Naive thymus-derived CD4-positive, alpha-beta T cell (primary cell): ENCODE data around the gene DSP. TPM values are rescaled to one million over a fixed set of nuclear protein-coding genes. Genes with fewer than 3 reads are reported as not detected.

Experiments
- ATAC-seq: fragments of 150-1000 bp; cut with Tn5 transposase; 2 replicates; pipeline ENCODE4 v1.10.0; 2021; ENCODE audit warnings: mild to moderate bottlenecking, moderate library complexity
- CTCF ChIA-PET: fragments of 350-600 bp; sonication (Branson Sonifier 250); formaldehyde crosslinking; loops from one replicate; lab custom pipeline; 2021; ENCODE audit warnings: antibody characterized with exemption; lab: Charles Lee
- POLR2A ChIA-PET: fragments of 350-600 bp; sonication (Branson Sonifier 250); formaldehyde crosslinking; loops from one replicate; lab custom pipeline; 2021; ENCODE audit warnings: antibody characterized with exemption, inconsistent platforms; lab: Charles Lee
- DNase-seq, 9 donors: peaks; one replicate each; pipeline versions ENCODE4 v3.0.0 to v3.0.0-alpha.2; 2020 to 2022; ENCODE audit warnings: mixed read lengths in 1 of 9
- H3K27ac ChIP-seq: one replicate; pipeline ENCODE4 v1.7.0; 2013; ENCODE audit warnings: mild to moderate bottlenecking, low read depth, low read length, moderate library complexity
- H3K27me3 ChIP-seq, 2 donors: one replicate each; pipeline ENCODE4 v1.7.0; 2013; ENCODE audit warnings: low read length in 2 of 2, mild to moderate bottlenecking in 2 of 2, moderate library complexity in 2 of 2; ENCODE audit not compliant: control insufficient read depth in 2 of 2, insufficient read depth in 2 of 2
- H3K36me3 ChIP-seq, 3 experiments: 1 replicate in 2 of 3; 2 replicates in 1 of 3; pipeline ENCODE4 v1.7.0; 2013; ENCODE audit warnings: low read length in 3 of 3, mild to moderate bottlenecking in 3 of 3, moderate library complexity in 1 of 3; ENCODE audit not compliant: insufficient read depth in 3 of 3, control insufficient read depth in 2 of 3
- H3K4me1 ChIP-seq, 2 donors: one replicate each; pipeline ENCODE4 v1.7.0; 2013; ENCODE audit warnings: low read length in 2 of 2, mild to moderate bottlenecking in 2 of 2, moderate library complexity in 1 of 2; ENCODE audit not compliant: control insufficient read depth in 2 of 2, insufficient read depth in 2 of 2
- H3K4me3 ChIP-seq: 2 replicates; pipeline ENCODE4 v1.7.0; 2013; ENCODE audit warnings: mild to moderate bottlenecking, low read length
- H3K9me3 ChIP-seq, 3 experiments: 1 replicate in 2 of 3; 2 replicates in 1 of 3; pipeline ENCODE4 v1.7.0; 2013; ENCODE audit warnings: low read length in 3 of 3; ENCODE audit not compliant: control insufficient read depth in 2 of 3
- H3K27ac Mint-ChIP-seq, 9 donors: one replicate each; pipeline ENCODE4 v1.8.0; 2020 to 2022; ENCODE audit warnings: mixed read lengths in 9 of 9, mild to moderate bottlenecking in 8 of 9, moderate library complexity in 5 of 9, inconsistent platforms in 2 of 9
- H3K27me3 Mint-ChIP-seq, 5 donors: one replicate each; pipeline ENCODE4 v1.8.0; 2021 to 2022; ENCODE audit warnings: mixed read lengths in 5 of 5, mild to moderate bottlenecking in 1 of 5
- H3K36me3 Mint-ChIP-seq, 5 donors: one replicate each; pipeline ENCODE4 v1.8.0; 2020 to 2022; ENCODE audit warnings: mixed read lengths in 5 of 5, mild to moderate bottlenecking in 3 of 5, inconsistent platforms in 1 of 5
- H3K4me1 Mint-ChIP-seq, 7 donors: one replicate each; pipeline ENCODE4 v1.8.0; 2020 to 2022; ENCODE audit warnings: mixed read lengths in 7 of 7, mild to moderate bottlenecking in 3 of 7, inconsistent platforms in 1 of 7
- H3K4me3 Mint-ChIP-seq, 10 donors: one replicate each; pipeline ENCODE4 v1.8.0; 2020 to 2022; ENCODE audit warnings: mild to moderate bottlenecking in 10 of 10, mixed read lengths in 10 of 10, moderate library complexity in 6 of 10, inconsistent platforms in 2 of 10
- H3K9me3 Mint-ChIP-seq, 11 donors: one replicate each; pipeline ENCODE4 v1.8.0; 2020 to 2022; ENCODE audit warnings: mixed read lengths in 11 of 11, mild to moderate bottlenecking in 4 of 11, inconsistent platforms in 1 of 11, moderate library complexity in 1 of 11
- intact Hi-C, 2 donors: fragments of 100-400 bp; cut with micrococcal nuclease; formaldehyde crosslinking; loops; one replicate each; pipeline ENCODE4 v1.15.1; 2023
- polyA plus RNA-seq, 2 donors: library from polyadenylated mRNA; unstranded; fragments of 300-500 nt; fragmentation: Illumina TruSeq; gene quantifications; one replicate each; pipeline ENCODE4 v1.2.3, GENCODE V29; 2021
- total RNA-seq, 6 experiments: library from RNA in 5 of 6; stranded (reverse) in 5 of 6; gene quantifications; 1 replicate in 5 of 6; 2 replicates in 1 of 6; pipeline ENCODE4 v1.2.3 and lab custom pipeline; 2021 to 2026

DSP gene
- total and polyA plus RNA-seq, 7 experiments from 2014 or later = 0.02 TPM; not detected in 5

GRCh38 chr6:7504041-7504440 is 37.4 kb upstream of the DSP start:
- Histone ChIP-seq H3K27me3 (no peaks in the 10 kb centered on the region), H3K27ac (no peak overlapping the region), H3K9me3 (no peaks in the 10 kb centered on the region), H3K36me3 (no peaks in the 10 kb centered on the region), H3K4me1 (no peaks in the 10 kb centered on the region), H3K4me3 (no peak overlapping the region)
- no peaks in the 10 kb centered on the region for H3K4me1 Mint-ChIP-seq
- H3K4me3 Mint-ChIP-seq = no peak overlapping the region
- ATAC-seq = no peak
- CTCF ChIA-PET = no interaction called here
- no peaks in the 10 kb centered on the region for H3K36me3 Mint-ChIP-seq
- POLR2A ChIA-PET = no interaction called here
- no peak for DNase-seq
- no peak overlapping the region for H3K27ac Mint-ChIP-seq
- intact Hi-C loops = no loop called here
- H3K9me3 Mint-ChIP-seq = peaks cover 0 to 3% (median 0%) of the 10 kb centered on the region in 11 donors
- peaks cover 4 to 16% (median 8%) of the 10 kb centered on the region in 5 donors for H3K27me3 Mint-ChIP-seq

DNA sequence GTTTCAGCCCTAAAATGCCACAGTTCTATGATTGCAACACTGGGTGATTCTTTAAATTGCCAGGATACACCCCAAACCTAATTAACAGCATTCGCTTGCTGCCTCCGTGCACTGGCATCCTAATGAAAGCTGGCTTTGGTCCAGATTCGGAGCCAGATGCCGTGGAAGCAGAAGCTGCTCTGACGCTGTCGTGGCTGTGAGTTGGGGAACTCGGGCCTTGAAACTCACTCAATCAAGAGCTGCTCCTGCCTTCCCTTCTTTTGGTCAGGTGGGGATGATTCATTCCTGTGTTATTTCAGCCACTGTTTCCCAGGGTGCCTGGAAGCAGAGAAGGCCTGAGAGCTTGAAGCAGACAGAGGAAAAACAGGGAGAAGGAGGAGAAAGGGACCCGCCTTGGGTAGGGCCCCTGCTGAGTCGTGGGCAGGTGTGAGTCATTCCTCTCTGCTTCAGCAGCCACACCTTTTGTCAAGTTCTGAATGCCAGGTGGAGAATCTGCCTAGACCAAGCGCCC is 36.2 kb upstream of the DSP start:
- H3K36me3 Mint-ChIP-seq = no peaks in the 10 kb centered on the region
- Histone ChIP-seq H3K9me3 (no peaks in the 10 kb centered on the region), H3K36me3 (no peaks in the 10 kb centered on the region), H3K4me3 (no peak overlapping the region), H3K4me1 (no peaks in the 10 kb centered on the region), H3K27me3 (no peaks in the 10 kb centered on the region), H3K27ac (no peak overlapping the region)
- ChIA-PET POLR2A (no interaction called here), CTCF (no interaction called here)
- intact Hi-C loops = no loop called here
- no peak overlapping the region for H3K4me3 Mint-ChIP-seq
- H3K9me3 Mint-ChIP-seq = peaks cover 0 to 3% (median 0%) of the 10 kb centered on the region in 11 donors
- no peaks in the 10 kb centered on the region for H3K4me1 Mint-ChIP-seq
- DNase-seq (no peak), ATAC-seq (no peak)
- H3K27me3 Mint-ChIP-seq = peaks cover 4 to 12% (median 8%) of the 10 kb centered on the region in 5 donors
- no peak overlapping the region for H3K27ac Mint-ChIP-seq

GRCh38 chr6:7507600-7507999 is 33.9 kb upstream of the DSP start:
- H3K27me3 Mint-ChIP-seq = peaks cover 3 to 18% (median 4%) of the 10 kb centered on the region in 5 donors
- H3K36me3 Mint-ChIP-seq = no peaks in the 10 kb centered on the region
- no peaks in the 10 kb centered on the region for H3K4me1 ChIP-seq
- POLR2A ChIA-PET = no interaction called here
- H3K36me3 ChIP-seq = no peaks in the 10 kb centered on the region
- ATAC-seq (no peak), DNase-seq (no peak)
- no peaks in the 10 kb centered on the region for H3K4me1 Mint-ChIP-seq
- H3K9me3 ChIP-seq = no peaks in the 10 kb centered on the region
- H3K27me3 ChIP-seq = no peaks in the 10 kb centered on the region
- no peak overlapping the region for H3K27ac ChIP-seq
- no peak overlapping the region for H3K4me3 Mint-ChIP-seq
- CTCF ChIA-PET = no interaction called here
- intact Hi-C loops = no loop called here
- no peaks in the 10 kb centered on the region for H3K9me3 Mint-ChIP-seq
- H3K27ac Mint-ChIP-seq = no peak overlapping the region
- H3K4me3 ChIP-seq = no peak overlapping the region

DNA sequence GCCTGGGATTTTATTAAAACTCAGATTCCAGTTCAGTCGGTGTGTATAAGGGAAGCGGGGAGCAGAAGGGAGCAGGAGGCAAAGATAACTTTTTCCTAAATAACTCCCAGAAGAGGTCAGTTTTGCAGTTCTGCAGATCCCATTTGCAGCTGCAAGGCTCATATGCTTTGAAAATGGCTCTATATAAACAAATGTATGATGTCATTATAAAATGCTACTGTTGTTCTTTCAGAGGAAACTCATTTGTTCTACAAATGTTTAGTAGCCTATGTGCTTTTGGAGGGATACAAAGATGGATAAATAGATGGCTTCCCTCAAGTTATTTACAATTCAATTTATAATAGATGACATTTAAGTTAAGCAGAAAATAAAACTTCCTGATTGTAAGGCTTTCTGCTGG is 29.2 kb upstream of the DSP start:
- no peak for DNase-seq
- Mint-ChIP-seq H3K4me3 (no peak overlapping the region), H3K4me1 (no peaks in the 10 kb centered on the region), H3K36me3 (no peaks in the 10 kb centered on the region), H3K27me3 (peaks cover 0 to 19% (median 4%) of the 10 kb centered on the region in 5 donors), H3K9me3 (no peaks in the 10 kb centered on the region), H3K27ac (no peak overlapping the region)
- H3K4me1 ChIP-seq = no peaks in the 10 kb centered on the region
- H3K27ac ChIP-seq = no peak overlapping the region
- CTCF ChIA-PET = no interaction called here
- POLR2A ChIA-PET = no interaction called here
- H3K27me3 ChIP-seq = no peaks in the 10 kb centered on the region
- intact Hi-C loops = no loop called here
- no peak for ATAC-seq
- H3K36me3 ChIP-seq = no peaks in the 10 kb centered on the region
- no peak overlapping the region for H3K4me3 ChIP-seq
- no peaks in the 10 kb centered on the region for H3K9me3 ChIP-seq

DNA sequence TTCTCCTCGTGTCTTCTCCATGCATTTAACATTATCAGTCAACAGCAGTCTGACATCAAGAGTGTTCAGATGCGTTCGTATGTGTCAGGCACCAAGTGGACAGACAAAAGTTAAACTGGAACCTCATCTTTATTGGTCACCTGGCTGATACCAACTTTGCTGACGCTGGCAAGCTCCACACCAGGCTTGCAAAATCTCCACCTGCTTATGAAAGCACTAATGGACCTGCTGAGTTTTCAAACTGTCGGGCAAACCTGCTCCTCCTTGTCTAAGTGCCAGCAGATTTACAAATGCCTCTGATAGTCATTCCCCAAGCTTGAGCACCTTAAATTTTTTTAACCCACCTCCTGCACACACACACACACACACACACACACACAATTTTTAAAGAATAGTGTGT is 27.9 kb upstream of the DSP start:
- Histone ChIP-seq H3K9me3 (no peaks in the 10 kb centered on the region), H3K27me3 (no peaks in the 10 kb centered on the region), H3K4me1 (no peaks in the 10 kb centered on the region), H3K36me3 (no peaks in the 10 kb centered on the region), H3K4me3 (no peak overlapping the region), H3K27ac (no peak overlapping the region)
- no peak overlapping the region for H3K27ac Mint-ChIP-seq
- POLR2A ChIA-PET = no interaction called here
- DNase-seq (no peak), ATAC-seq (no peak)
- H3K4me1 Mint-ChIP-seq = no peaks in the 10 kb centered on the region
- CTCF ChIA-PET = no interaction called here
- no peaks in the 10 kb centered on the region for H3K36me3 Mint-ChIP-seq
- intact Hi-C loops = no loop called here
- H3K9me3 Mint-ChIP-seq = no peaks in the 10 kb centered on the region
- H3K4me3 Mint-ChIP-seq = no peak overlapping the region
- H3K27me3 Mint-ChIP-seq = peaks cover 0 to 19% (median 4%) of the 10 kb centered on the region in 5 donors

DNA sequence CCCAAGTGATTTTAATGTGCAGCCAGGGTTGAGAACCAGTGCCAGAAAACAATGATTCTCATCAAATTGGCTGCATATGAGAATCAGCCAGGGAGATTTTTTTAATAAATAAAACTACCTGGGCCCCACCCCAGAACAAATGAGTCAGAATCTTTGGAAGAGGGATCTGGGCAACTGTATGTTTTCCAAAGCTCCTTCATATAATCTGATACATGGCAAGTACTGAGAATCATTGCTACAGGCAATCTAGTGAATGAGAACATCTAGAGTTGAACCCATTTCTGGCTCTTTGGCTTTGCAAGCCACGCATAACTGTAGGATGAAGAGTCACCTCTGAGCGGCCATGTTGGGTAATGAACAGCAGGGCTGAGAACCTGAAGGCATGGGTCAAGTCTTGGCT is 26.1 kb upstream of the DSP start:
- no peaks in the 10 kb centered on the region for H3K9me3 Mint-ChIP-seq
- CTCF ChIA-PET = no interaction called here
- H3K27ac Mint-ChIP-seq = no peak overlapping the region
- no peaks in the 10 kb centered on the region for H3K4me1 Mint-ChIP-seq
- no peaks in the 10 kb centered on the region for H3K36me3 ChIP-seq
- no peak overlapping the region for H3K4me3 Mint-ChIP-seq
- intact Hi-C loops = no loop called here
- H3K4me1 ChIP-seq = no peaks in the 10 kb centered on the region
- peaks cover 4 to 24% (median 8%) of the 10 kb centered on the region in 5 donors for H3K27me3 Mint-ChIP-seq
- no peaks in the 10 kb centered on the region for H3K9me3 ChIP-seq
- no peak for DNase-seq
- no peak overlapping the region for H3K27ac ChIP-seq
- H3K4me3 ChIP-seq = no peak overlapping the region
- H3K27me3 ChIP-seq = no peaks in the 10 kb centered on the region
- ATAC-seq = no peak
- POLR2A ChIA-PET = no interaction called here
- no peaks in the 10 kb centered on the region for H3K36me3 Mint-ChIP-seq

DNA sequence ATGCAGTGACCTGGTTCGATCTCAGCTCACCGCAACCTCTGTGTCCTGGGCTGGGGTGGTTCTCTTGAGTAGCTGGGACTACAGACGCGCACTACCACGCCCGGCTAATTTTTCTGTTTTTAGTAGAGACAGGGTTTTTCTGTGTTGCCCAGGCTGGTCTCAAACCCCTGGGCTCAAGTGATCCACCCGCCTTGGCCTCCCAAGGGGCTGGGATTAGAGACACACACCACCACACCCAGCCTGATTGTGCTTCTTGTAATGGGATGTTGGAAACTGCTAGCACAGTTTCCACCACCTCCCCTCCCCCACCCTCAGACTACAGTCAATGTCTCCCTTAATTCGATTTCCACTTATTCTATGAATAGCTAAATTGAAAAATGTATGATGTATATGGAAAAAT is 22.6 kb upstream of the DSP start:
- no peak for ATAC-seq
- no peak overlapping the region for H3K27ac Mint-ChIP-seq
- no peak overlapping the region for H3K4me3 Mint-ChIP-seq
- intact Hi-C loops = no loop called here
- no peak overlapping the region for H3K27ac ChIP-seq
- no peaks in the 10 kb centered on the region for H3K9me3 Mint-ChIP-seq
- H3K9me3 ChIP-seq = no peaks in the 10 kb centered on the region
- H3K4me1 Mint-ChIP-seq = no peaks in the 10 kb centered on the region
- H3K27me3 Mint-ChIP-seq = peaks cover 9 to 25% (median 20%) of the 10 kb centered on the region in 5 donors
- POLR2A ChIA-PET = no interaction called here
- no peaks in the 10 kb centered on the region for H3K36me3 ChIP-seq
- H3K36me3 Mint-ChIP-seq = no peaks in the 10 kb centered on the region
- H3K4me3 ChIP-seq = no peak overlapping the region
- no peak for DNase-seq
- no peaks in the 10 kb centered on the region for H3K4me1 ChIP-seq
- peaks cover 0 to 5% of the 10 kb centered on the region in 2 donors for H3K27me3 ChIP-seq
- CTCF ChIA-PET = no interaction called here
